ENCODE data around the gene KITLG.
"Not testable (repeated sequence)": the region's sequence is repeated elsewhere in the genome, so short reads cannot be mapped to it uniquely, and the experiment has no call there.

Gene KITLG

GRCh38 chr12:88575361-88575970 lies 4.8 kb downstream of the KITLG start:
- DNase-seq: no peak

- no peak for DNase-seq
Measured at GRCh38 chr12:88574278-88574677, 6.0 kb downstream of the KITLG start.

DNA sequence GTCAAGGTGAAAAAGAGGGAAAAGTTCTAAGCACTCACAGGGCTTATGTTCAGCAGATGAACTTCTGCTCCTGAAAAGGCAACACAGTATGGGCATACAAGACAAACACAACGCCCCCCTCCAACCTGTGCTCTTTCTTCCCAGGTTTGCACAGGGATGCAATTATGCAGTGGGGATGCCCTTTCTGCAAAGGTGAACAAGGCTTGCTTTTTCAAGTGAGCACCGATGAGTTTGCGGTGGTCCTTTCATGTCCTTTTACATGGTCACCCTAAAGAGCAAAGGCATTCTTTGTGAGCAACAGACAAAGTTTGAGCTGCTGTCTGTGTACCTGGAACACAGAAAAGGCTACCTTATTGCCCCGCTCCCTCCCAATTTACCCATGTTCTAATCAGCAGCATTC lies 6.7 kb downstream of the KITLG start:
- no peak for DNase-seq

DNA sequence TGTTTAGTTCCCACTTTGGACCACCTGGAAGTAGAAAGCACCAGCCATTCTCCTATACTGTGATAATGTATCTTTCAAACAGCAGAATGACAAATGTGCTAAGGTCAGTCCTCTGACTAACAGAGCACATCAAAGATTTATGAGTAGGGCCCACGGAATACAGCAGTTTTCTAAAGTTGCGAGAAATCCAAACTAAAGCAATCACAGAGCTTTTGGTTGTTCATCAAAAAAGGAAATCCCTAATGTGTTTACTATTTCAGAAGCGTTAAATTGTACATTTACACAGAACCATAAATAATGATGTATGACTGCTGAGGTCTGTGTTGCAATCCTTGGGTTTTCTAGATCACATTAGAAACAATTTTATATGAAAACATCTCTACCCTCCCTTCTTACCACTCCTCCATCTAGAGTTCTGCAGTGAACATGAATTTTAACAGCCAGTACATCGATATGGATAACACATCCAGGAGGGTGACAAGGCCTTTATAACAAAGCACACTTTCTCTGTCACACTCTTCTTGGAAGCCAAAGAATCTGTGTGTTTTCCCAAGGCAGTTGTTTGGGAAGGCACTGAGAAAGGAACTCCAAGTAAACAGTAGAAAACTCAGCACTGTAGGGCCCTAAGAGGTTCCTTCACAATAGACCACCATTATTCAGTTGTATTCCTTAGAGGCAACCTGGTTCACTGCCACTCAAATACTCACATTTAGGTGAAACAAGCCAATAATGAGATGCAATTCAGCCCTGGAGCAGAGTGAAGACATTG lies 7.3 kb downstream of the KITLG start:
- no peak for DNase-seq

GRCh38 chr12:88571543-88571942 lies 8.7 kb downstream of the KITLG start:
- no peak for DNase-seq

GRCh38 chr12:88570103-88570502 lies 10.2 kb downstream of the KITLG start:
- no peak for DNase-seq

DNA sequence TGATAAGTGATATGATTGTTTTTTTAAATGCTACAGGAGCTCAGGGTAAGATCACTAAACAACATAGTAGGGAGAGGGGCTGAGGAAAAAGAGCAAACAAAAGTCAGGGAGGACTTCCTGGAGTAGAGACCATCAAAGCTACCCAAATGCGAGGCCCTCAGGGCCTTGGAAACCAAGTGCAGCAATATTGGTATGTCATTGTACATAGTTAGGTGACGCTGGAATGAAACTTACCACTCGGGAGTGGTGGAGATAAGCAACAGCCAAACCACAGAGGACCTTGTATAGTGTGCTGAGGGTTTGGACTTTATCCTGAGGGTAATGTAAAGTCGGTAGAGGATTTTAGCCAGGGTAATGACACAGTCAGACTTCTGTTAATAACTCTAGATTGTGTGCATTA lies 13.8 kb downstream of the KITLG start:
- no peak for DNase-seq

DNA sequence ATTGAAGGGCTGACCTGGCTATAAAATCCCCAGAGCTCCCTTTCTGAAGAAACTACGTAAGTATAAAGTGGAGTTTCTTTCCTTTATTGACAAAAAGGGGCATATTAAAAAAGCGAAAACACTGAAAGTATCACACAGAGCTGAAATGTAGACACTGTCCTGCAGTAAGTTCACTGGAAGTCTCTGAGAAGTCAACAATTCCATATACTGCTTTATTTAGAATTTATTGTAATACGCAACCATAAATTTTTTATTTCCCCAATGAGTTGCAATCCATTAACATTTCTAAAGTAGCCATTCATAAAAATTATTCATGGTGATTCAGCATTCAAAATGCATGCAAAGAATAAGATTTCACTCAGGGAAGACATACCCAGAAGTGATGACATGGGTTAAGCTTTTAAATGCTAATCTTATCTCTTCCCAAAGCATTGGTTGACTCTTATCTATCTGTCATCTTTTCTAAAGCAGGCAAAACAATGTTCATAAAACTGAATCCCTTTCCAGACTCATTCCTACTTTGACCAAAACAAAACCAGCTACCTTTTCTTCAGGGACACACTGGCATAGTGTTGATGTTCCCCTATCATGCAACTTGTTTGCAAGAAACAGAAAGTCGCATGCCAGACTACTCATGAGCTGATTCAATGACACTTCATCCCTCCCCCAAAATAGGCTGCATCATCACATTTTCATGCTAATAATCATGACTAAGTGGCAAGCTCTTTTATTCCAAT lies 17.3 kb downstream of the KITLG start:
- DNase-seq: no peak

GRCh38 chr12:88562151-88562550 lies 18.1 kb downstream of the KITLG start:
- DNase-seq: no peak

- DNase-seq: no peak
Measured at GRCh38 chr12:88559772-88560171, 20.5 kb downstream of the KITLG start.

GRCh38 chr12:88559199-88559598 lies 21.1 kb downstream of the KITLG start:
- DNase-seq: no peak

DNA sequence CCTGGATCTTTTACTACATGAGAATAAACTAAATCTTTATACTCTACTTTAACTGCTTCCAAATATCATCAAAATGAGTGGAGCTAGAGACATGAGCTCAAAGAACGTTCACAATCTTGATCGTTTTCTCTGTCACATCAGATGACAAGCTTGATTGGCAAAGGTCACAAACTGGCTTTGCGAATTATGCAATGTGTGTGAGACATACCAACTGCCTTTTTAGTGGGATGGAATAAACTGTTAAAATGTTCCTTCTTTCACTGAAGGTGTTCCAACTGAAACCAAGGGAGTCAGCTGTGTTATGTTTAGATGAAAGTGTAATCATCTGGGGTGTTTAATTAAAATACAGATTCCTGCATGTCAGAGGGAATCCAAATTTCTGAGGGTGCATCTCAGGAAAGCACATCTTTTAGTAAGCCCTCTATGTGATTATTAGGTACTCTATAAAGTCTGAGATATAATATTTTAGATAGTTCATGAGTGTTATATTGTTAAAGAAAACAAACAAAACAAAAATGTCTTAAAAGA lies 21.9 kb downstream of the KITLG start:
- no peak for DNase-seq

DNA sequence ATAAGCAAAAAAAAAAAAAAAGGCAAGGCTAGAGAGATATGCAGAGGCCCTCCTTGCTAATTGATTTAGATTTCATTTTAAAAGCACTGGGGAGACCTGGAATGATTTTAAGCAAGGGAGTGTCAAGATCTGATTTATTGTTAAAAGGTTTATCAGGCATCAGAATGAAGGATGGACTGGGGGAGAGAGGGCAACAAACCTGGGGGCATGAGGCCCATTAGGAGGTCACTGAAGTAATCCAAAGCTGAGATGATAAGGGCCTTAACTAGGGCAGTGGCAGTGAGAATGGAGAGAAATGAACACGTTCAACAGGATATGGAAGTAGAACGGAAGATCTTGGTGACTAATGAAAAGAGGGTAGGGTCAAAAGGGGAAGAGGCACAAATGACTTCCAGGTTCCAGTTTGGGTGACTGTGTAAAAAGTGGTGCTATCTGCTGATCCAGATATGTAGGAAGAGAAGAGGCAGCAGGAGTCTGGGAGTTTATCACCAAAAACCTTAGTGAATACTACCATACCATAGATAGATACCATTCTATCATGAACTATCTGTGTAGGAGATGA lies 24.0 kb downstream of the KITLG start:
- DNase-seq: peak; percentile 20 to 61 (median 47)

GRCh38 chr12:88553941-88554658 lies 26.2 kb downstream of the KITLG start:
- no peak for DNase-seq

GRCh38 chr12:88552610-88553079 lies 27.6 kb downstream of the KITLG start:
- DNase-seq: no peak

DNA sequence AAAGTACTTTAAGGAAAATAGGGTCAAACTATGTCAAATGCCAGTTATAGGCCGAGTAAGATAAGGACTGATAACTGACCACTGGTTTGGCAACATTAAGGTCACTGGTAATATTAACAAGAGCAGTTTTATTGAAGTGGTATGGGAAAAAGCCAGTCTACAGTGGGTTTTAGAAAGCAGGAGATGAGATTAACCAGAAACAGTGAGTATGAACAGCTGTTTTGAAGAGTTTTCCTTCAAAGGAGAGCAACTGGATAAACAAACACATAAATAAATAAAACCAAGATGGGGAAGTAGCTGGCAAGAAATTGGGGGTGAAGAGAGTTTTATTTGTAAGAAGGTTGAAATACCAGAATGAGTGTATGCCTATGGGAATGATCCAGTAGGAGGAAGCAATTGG lies 30.3 kb downstream of the KITLG start:
- peak in 2 of 4 experiments; percentile 5 to 21 for DNase-seq

DNA sequence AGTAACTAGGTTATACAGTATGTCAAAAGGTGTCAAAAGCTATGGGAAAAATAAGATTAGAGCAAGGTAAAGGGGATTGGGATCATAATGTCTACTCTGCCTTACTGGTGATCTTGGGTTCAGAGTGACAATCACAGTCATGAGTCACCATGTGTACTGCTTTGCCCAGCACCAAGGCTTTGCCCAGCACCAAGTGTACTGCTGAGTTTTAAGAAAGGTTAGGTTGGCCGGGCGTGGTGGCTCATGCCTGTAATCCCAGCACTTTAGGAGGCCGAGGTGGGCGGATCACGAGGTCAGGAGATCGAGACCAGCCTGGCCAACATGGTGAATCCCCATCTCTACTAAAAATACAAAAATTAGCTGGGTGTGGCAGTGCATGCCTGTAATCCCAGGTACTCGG lies 32.3 kb downstream of the KITLG start:
- DNase-seq: not testable (repeated sequence)

- DNase-seq: no peak
Measured at GRCh38 chr12:88546853-88547252, 33.4 kb downstream of the KITLG start.

DNA sequence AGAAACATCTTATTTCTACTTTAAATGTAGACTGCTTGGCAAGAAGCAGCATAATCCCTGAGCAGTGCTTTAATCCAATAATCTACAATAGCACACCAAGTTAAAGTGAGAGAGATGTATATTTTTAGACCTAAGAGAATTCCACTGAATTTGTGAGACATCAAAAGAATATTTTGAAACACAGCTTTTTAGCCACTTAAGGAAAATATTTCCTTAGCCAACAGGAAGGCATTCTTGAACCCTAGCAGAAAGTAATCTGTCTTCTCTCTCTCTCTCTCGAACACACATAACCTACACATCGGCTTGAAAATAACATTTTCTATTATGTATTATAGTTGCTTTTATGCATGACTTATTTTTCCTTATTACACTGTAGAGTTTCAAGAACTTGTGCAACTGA lies 34.0 kb downstream of the KITLG start:
- no peak for DNase-seq

GRCh38 chr12:88544991-88545980 lies 35.0 kb downstream of the KITLG start:
- DNase-seq: peak in 3 of 4 experiments; percentile 10 to 24 (median 10)

- DNase-seq: no peak
Measured at GRCh38 chr12:88539893-88540292, 40.4 kb downstream of the KITLG start.
